HCT116 (cell line): ENCODE data around the gene ZNF236.

ENCODE experiments used
- CTCF ChIP-seq, 3 experiments: fragments of 200-600 bp in 1 of 3; sonication (generic) in 1 of 3; IDR thresholded peaks in 2 of 3; conservative IDR thresholded peaks in 1 of 3; 2 replicates each; pipeline ENCODE4 v1.5.1; 2012 to 2017; ENCODE audit warnings: low read depth in 2 of 3, low read length in 2 of 3, antibody characterized with exemption in 1 of 3, borderline replicate concordance in 1 of 3, control low read depth in 1 of 3, mild to moderate bottlenecking in 1 of 3, mixed read lengths in 1 of 3, mixed run types in 1 of 3, moderate library complexity in 1 of 3; ENCODE audit not compliant: insufficient read depth in 1 of 3
- ELF1 ChIP-seq: IDR thresholded peaks from 2 replicates; pipeline ENCODE4 v1.6.1; 2012; ENCODE audit warnings: low read depth, borderline replicate concordance
- EZH2phosphoT487 ChIP-seq: fragments of 200-600 bp; IDR thresholded peaks from 2 replicates; pipeline ENCODE4 v1.6.1; 2018; ENCODE audit warnings: antibody characterized with exemption, borderline replicate concordance
- POLR2A ChIP-seq: IDR thresholded peaks from 2 replicates; pipeline ENCODE4 v1.7.0; 2011; ENCODE audit warnings: borderline replicate concordance; ENCODE audit not compliant: insufficient read depth, insufficient read length; ENCODE audit errors: extremely low read depth

- TF ChIP-seq CTCF (IDR thresholded peaks at IDR 0.05 in 2 of 3, conservative IDR thresholded peaks at IDR 0.05 in 1 of 3; ENCODE audit: borderline replicate concordance in 1 of 3, insufficient read depth in 1 of 3, low read depth in 2 of 3, low read length in 2 of 3): no peak
- no peak for TF ChIP-seq POLR2A
- TF ChIP-seq EZH2phosphoT487: no peak
- no peak for TF ChIP-seq ELF1
Measured at GRCh38 chr18:77017355-77017754, 195.0 kb downstream of the ZNF236 start.
